LNCaP clone FGC (cell line): ENCODE measurements around the gene MYL3.

ENCODE experiments used
- DNase-seq: peaks from one replicate; pipeline ENCODE4 v3.0.0-alpha.2; 2011; ENCODE audit warnings: low read depth
- H3K4me3 ChIP-seq: 2 replicates; pipeline ENCODE4 v1.5.1; 2011; ENCODE audit warnings: mild to moderate bottlenecking, low read depth, low read length, control low read depth
- TF ChIP-seq, protein P1 (sequence below): IDR thresholded peaks from 2 replicates; pipeline ENCODE4 v1.5.1; 2012; ENCODE audit warnings: mild to moderate bottlenecking; ENCODE audit not compliant: control insufficient read depth, insufficient read depth; ENCODE audit errors: extremely low read depth

MYL3 gene

DNA sequence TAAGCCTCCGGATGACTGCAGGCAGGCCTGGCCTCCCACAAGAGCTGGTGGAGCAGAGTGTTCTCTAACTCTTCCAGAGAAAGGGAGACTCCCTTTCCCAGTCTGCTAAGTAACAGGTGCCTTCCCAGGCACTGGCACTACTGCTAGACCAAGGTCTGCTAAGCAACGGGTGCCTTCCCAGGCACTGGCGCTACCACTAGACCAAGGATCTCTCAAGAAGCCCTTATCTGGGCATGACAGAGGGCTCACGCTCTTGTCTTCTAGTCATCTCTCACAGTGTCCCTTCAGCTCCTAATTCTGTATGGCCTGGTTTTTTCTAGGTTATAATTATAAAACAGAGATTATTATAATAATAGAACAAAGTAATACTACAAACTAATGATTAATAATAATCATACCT, 27.8 kb downstream of the MYL3 start:
- no peak for DNase-seq
- H3K4me3 ChIP-seq, result no peak overlapping the region
- TF ChIP-seq, protein P1, sequence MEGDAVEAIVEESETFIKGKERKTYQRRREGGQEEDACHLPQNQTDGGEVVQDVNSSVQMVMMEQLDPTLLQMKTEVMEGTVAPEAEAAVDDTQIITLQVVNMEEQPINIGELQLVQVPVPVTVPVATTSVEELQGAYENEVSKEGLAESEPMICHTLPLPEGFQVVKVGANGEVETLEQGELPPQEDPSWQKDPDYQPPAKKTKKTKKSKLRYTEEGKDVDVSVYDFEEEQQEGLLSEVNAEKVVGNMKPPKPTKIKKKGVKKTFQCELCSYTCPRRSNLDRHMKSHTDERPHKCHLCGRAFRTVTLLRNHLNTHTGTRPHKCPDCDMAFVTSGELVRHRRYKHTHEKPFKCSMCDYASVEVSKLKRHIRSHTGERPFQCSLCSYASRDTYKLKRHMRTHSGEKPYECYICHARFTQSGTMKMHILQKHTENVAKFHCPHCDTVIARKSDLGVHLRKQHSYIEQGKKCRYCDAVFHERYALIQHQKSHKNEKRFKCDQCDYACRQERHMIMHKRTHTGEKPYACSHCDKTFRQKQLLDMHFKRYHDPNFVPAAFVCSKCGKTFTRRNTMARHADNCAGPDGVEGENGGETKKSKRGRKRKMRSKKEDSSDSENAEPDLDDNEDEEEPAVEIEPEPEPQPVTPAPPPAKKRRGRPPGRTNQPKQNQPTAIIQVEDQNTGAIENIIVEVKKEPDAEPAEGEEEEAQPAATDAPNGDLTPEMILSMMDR, result no peak

DNA sequence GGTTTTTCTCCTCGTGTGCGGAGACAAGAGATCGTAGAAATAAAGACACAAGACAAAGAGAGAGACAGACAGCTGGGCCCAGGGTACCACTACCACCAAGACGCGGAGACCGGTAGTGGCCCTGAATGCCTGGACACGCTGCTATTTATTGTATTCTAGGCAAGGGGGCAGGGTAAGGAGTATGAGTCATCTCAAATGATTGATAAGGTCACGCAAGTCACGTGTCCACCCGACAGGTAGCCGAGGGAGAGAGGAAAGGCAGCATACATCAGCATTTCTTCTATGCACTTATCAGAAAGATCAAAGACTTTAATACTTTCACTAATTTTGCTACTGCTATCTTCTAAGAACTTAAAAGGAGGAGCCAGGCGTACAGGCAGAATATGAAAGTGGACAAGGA, 28.2 kb downstream of the MYL3 start:
- no peak for DNase-seq
- TF ChIP-seq, protein P1, result no peak
- H3K4me3 ChIP-seq, result no peak overlapping the region

DNA sequence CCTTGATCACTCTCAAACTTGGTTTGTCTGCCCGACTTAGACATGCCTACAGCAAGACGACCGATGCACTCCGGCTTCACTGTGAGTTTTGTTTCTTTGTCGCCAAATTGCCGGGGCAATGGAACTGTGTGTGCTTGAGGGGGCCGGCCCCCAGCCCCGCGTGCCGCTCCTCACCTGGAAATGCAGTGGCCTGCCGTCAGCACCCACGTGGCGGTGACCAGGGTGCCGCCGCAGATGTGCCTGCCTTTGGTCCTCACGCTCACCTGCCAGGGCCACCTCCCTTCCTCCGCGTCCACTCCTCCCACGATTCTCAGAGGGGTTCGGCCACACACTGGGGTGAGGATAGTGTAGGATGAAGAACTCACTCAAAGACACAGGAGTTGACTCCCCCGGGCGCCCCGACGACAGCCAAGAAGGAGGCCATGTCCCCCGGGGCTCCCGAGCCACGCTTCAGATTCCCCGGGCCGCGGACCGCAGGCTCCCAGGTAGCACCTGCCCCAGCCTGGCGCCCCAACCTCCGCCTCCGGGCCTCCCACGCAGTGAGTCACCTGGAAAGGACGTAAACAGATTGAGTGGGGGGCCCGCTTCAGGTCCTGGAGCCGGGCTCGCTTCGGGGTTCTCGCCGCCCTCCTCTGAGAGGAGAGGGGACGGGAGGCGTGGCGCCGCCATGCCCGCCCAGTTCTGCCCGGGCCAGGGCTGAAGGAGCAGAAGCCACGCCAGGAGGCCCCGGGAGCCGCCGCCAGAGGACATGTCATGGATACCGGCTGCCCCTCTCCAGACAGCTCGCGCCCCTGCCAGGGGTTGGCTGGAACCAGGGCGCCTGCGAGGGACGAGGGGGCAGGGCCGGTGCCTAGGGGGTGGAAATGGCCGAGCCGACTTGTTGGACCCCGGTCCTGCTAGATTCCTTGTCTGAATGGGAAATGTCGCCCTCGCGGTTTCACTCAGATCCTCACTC, 29.6 kb downstream of the MYL3 start:
- TF ChIP-seq, protein P1, result no peak
- H3K4me3 ChIP-seq, result no peak overlapping the region
- no peak for DNase-seq

DNA sequence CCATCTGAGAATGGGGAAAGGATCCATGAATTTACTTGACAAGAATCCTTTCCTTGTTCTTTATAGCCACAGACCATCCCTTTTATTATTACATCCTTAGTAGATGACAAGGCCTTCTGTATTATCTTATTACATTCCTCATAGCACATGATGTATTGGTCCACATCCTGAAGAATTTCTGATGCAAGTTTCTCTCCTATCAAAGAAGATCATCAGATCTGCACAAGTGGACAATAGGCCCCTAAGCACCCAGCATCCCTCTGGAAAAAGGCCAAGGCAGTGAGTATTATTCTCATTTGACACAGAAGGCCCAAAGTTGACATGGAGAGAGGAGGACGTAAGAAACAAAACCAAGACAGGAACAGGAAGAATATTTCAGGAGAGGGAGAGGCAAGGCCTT, 31.4 kb downstream of the MYL3 start:
- DNase-seq, result no peak
- TF ChIP-seq, protein P1, result no peak
- H3K4me3 ChIP-seq, result no peak overlapping the region

DNA sequence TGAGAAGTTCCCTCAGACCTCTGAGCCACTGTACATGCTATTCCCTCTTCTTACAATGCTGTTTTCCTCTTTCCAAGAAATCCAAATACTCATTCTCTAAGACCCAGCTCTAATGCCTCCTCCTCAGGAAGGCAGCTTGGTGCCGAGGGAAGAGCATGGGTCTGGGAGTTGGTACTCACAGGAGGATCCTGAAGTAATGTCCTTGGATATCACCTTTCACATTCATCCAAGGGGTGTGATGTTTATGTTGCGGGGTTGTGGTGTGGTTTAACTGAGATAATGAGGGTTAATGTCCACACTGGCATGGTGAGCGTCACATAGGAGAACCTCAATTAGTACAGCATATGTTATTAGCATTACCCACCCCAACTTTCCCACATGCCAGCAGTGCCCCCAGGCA, 31.9 kb downstream of the MYL3 start:
- TF ChIP-seq, protein P1, result no peak
- no peak for DNase-seq
- H3K4me3 ChIP-seq, result no peak overlapping the region

DNA sequence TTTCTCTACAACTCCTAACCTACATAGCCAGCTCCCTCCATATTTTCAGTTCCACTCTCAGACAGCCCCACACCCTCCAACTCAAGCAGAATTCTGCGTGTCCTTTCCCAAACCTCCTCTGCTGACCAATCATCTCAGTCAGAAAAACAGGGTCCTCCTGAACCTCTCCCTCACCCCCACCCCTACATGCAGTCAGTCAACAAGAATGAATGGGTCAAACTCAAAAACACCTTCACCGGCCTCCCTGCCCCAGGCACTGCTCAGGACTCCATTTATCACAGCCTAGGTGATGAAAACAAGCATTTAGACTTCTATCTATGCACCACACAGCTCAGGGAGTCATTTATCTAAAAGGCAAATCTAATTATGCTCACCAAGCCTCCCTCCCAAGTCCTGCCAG, 32.4 kb downstream of the MYL3 start:
- no peak for DNase-seq
- no peak overlapping the region for H3K4me3 ChIP-seq
- TF ChIP-seq, protein P1, result no peak
